Panc1 (cell line): ENCODE results near the gene CCNL2. TPM values are rescaled to one million over a fixed set of nuclear protein-coding genes. Genes with fewer than 3 reads are reported as not detected.

ENCODE experiments used
- ATAC-seq: fragments of 200-7000 bp; cut with Tn5 transposase; 2 replicates; pipeline ENCODE4 v1.9.1; 2020; ENCODE audit warnings: mild to moderate bottlenecking, moderate library complexity
- BruUV-seq: library from RNA; stranded (reverse); fragments of 400-500 nt; replicated peaks from 2 replicates; lab custom pipeline; 2021; lab: Mats Ljungman, UMichigan
- CTCF ChIA-PET: fragments of 300-600 bp; sonication (Branson Sonifier 250); formaldehyde crosslinking; loops from one replicate; lab custom pipeline; 2022; ENCODE audit warnings: antibody characterized with exemption; lab: Charles Lee
- POLR2A ChIA-PET: fragments of 300-600 bp; sonication (Branson Sonifier 250); formaldehyde crosslinking; loops from one replicate; lab custom pipeline; 2022; ENCODE audit warnings: antibody characterized with exemption; lab: Charles Lee
- DNase-seq: peaks from one replicate; pipeline ENCODE4 v3.0.0-alpha.2; 2010; ENCODE audit warnings: low read depth, low spot score
- H3K27ac ChIP-seq: 2 replicates; pipeline ENCODE4 v1.5.1; 2011; ENCODE audit warnings: mild to moderate bottlenecking, low read length, inconsistent platforms
- H3K27me3 ChIP-seq: fragments of 200-500 bp; sonication (Bioruptor generic); 2 replicates; pipeline ENCODE4 v1.6.0; 2014; ENCODE audit warnings: low read length, inconsistent platforms; ENCODE audit not compliant: control insufficient read depth, insufficient read depth
- H3K36me3 ChIP-seq: fragments of 200-500 bp; sonication (Bioruptor generic); 2 replicates; pipeline ENCODE4 v1.5.1; 2014; ENCODE audit warnings: inconsistent platforms, mild to moderate bottlenecking, low read length, moderate library complexity; ENCODE audit not compliant: control insufficient read depth, insufficient read depth
- H3K4me1 ChIP-seq: 2 replicates; pipeline ENCODE4 v1.5.1; 2011; ENCODE audit warnings: inconsistent platforms, mild to moderate bottlenecking, low read length, moderate library complexity; ENCODE audit not compliant: control insufficient read depth, insufficient read depth
- H3K4me3 ChIP-seq, 2 experiments: 2 replicates each; pipeline ENCODE4 v1.5.1; 2011 to 2012; ENCODE audit warnings: low read depth in 2 of 2, low read length in 2 of 2, mild to moderate bottlenecking in 2 of 2, inconsistent platforms in 1 of 2, moderate library complexity in 1 of 2
- H3K9me3 ChIP-seq: fragments of 200-500 bp; sonication (Bioruptor generic); 2 replicates; pipeline ENCODE4 v1.5.1; 2014; ENCODE audit warnings: low read depth, mild to moderate bottlenecking, inconsistent platforms, low read length, moderate library complexity; ENCODE audit not compliant: control insufficient read depth, insufficient read depth
- CTCF ChIP-seq: fragments of 450-650 bp; IDR thresholded peaks from 2 replicates; pipeline ENCODE4 v1.5.1; 2017; ENCODE audit warnings: mild to moderate bottlenecking
- POLR2AphosphoS5 ChIP-seq: IDR thresholded peaks from 2 replicates; pipeline ENCODE4 v1.6.1; 2012; ENCODE audit warnings: mild to moderate bottlenecking, low read depth, low read length, moderate library complexity
- TCF7L2 ChIP-seq: IDR thresholded peaks from 2 replicates; pipeline ENCODE4 v1.6.1; 2011; ENCODE audit warnings: mild to moderate bottlenecking, low read depth, low read length, inconsistent platforms
- in situ Hi-C: cut with HindIII; loops from 2 replicates; pipeline ENCODE4 v1.10.0; 2016; ENCODE audit warnings: low sequenced_read_pairs, low pct_unique_long_range_greater_than_20kb
- intact Hi-C: fragments of 100-400 bp; cut with micrococcal nuclease; formaldehyde crosslinking; loops from one replicate; pipeline ENCODE4 v1.10.0; 2022; ENCODE audit not compliant: unreplicated experiment
- total RNA-seq: library from RNA; stranded (reverse); gene quantifications from one replicate; pipeline ENCODE4 v1.2.1, GENCODE V29; 2021; ENCODE audit not compliant: unreplicated experiment

The CCNL2 gene
- total RNA-seq, 1 experiment from 2014 or later: 297 TPM

- no peak for TF ChIP-seq CTCF
- 0 out of 2 replicates have a peak, but pooled peaks have one; percentile 30 for TF ChIP-seq POLR2AphosphoS5
- Histone ChIP-seq H3K4me1 (peaks cover 39% of the 10 kb centered on the region), H3K27me3 (no peaks in the 10 kb centered on the region), H3K36me3 (peaks cover 2% of the 10 kb centered on the region; the same call in 1 of the 2 replicates), H3K4me3 (no peak overlapping the region), H3K27ac (peak overlapping the region; percentile 74), H3K9me3 (no peaks in the 10 kb centered on the region)
- in situ Hi-C loops: no loop called here
- DNase-seq (no peak), ATAC-seq (no peak; the same call in 1 of the 2 replicates)
- intact Hi-C loops: no loop called here
- no TSS peak for BruUV-seq
- POLR2A ChIA-PET: interaction anchor here (1.6 kb wide), 1 partner anchor 11 kb away, joined by 4 read pairs; no protein-coding TSS in a partner anchor
- CTCF ChIA-PET: interaction anchor here (0.5 to 1.4 kb wide), 4 partner anchors 9 to 139 kb away, joined by 3 to 9 read pairs (median 5); no protein-coding TSS in a partner anchor
These were observed 43.1 kb upstream of the CCNL2 start for GRCh38 chr1:1442069-1442770.

DNA sequence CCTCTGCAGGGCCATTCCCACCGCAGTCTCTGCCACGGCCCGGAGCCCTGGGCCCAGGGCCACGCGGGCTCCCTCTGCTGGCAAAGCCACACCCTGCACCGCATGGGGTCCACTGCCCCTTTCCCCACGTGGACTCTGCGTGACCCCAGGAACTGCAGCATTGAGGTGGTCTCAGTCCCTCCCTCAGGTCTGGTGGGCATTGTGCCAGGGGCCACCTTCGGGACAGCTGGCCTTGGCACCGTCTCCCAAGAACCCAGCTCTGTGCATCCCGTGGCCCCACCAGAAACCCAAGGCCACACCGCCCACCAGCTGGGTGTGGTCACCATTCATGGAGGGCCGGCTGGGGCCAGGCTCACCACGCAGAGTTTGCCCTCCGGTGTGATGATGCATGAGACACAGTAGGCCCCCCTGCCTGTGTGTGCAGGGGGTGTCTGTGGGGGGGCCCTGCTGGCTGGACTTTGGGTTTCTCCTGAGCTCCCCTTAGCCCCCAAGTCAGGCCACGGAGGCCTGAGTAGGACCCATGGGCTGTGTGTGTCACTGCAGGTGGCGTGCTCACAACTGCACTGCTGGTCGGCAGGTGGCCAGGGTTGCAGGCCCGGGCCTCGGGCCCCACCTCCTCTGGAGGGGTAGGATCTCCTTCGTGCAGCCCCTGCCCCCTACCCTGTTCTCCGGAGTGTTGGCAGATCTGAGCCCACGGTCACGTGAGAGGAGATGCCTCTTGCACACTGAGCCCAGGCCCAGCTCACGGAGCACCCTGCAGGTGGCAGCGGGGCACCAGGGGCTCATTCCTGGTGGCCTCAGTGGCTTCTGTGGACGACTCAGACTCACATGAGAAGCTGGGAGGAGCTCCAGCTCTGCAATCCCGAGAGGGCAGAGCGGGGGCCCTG, 42.1 kb upstream of the CCNL2 start:
- no peak overlapping the region for H3K4me3 ChIP-seq

More for the DNA sequence above, 42.1 kb upstream of the CCNL2 start:
- ATAC-seq (peak; percentile 74), DNase-seq (no peak)
- peak; percentile 52; the same call in 1 of the 2 replicates for TF ChIP-seq POLR2AphosphoS5
- no peak for TF ChIP-seq TCF7L2
- peak; percentile 97 for TF ChIP-seq CTCF
- H3K36me3 ChIP-seq: peaks cover 2% of the 10 kb centered on the region; the same call in 1 of the 2 replicates
- ChIA-PET POLR2A (interaction anchor here (0.5 to 1.6 kb wide), 2 partner anchors 10 to 63 kb away, joined by 4 to 5 read pairs; no protein-coding TSS in a partner anchor), CTCF (interaction anchor here (0.5 to 1.7 kb wide), 9 partner anchors 8 to 150 kb away, joined by 3 to 9 read pairs (median 4); partner anchors contain the start of gene AURKAIP1)
- H3K4me1 ChIP-seq: peaks cover 39% of the 10 kb centered on the region
- in situ Hi-C loops (no loop called here), intact Hi-C loops (no loop called here)
- H3K27me3 ChIP-seq: no peaks in the 10 kb centered on the region
- peak overlapping the region; percentile 74 for H3K27ac ChIP-seq
- BruUV-seq: no TSS peak
- no peaks in the 10 kb centered on the region for H3K9me3 ChIP-seq
